HG03442 (cell line): ENCODE measurements around the gene GRM1.

Experiments
- ATAC-seq: cut with Tn5 transposase; IDR thresholded peaks from one replicate; pipeline ENCODE4 v1.9.1; 2021; ENCODE audit warnings: mild to moderate bottlenecking, moderate library complexity; ENCODE audit not compliant: unreplicated experiment

GRM1 gene

GRCh38 chr6:146434732-146435390, 406.0 kb downstream of the GRM1 start:
- no peak for ATAC-seq

- ATAC-seq = no peak
Measured at GRCh38 chr6:146441907-146442306, 413.0 kb downstream of the GRM1 start.

GRCh38 chr6:146444189-146444588, 415.3 kb downstream of the GRM1 start:
- ATAC-seq = no peak

- ATAC-seq = no peak
Measured at GRCh38 chr6:146445233-146445632, 416.4 kb downstream of the GRM1 start.

- no peak for ATAC-seq
Measured at GRCh38 chr6:146456886-146457285, 428.0 kb downstream of the GRM1 start.

- no peak for ATAC-seq
Measured at GRCh38 chr6:146460941-146461340, 432.1 kb downstream of the GRM1 start.

- no peak for ATAC-seq
Measured at GRCh38 chr6:146470091-146470770, 441.4 kb downstream of the GRM1 start.

- ATAC-seq = no peak
Measured at GRCh38 chr6:146472918-146473317, 444.1 kb downstream of the GRM1 start.

- no peak for ATAC-seq
Measured at GRCh38 chr6:146481527-146481926, 452.7 kb downstream of the GRM1 start.

GRCh38 chr6:146484411-146484810, 455.5 kb downstream of the GRM1 start:
- ATAC-seq = no peak
